ENCODE results near the gene DMAC2L.

The DMAC2L gene

GRCh38 chr14:50285861-50286260 lies 26.3 kb upstream of the DMAC2L start:
- no peak for DNase-seq (ENCODE audit: low spot score)
- Histone ChIP-seq H3K4me3 (no peak overlapping the region), H3K27ac (no peak overlapping the region)
- no peak for TF ChIP-seq CTCF (IDR thresholded peaks at IDR 0.05)

GRCh38 chr14:50288146-50288545 lies 24.0 kb upstream of the DMAC2L start:
- TF ChIP-seq CTCF (IDR thresholded peaks at IDR 0.05): no peak
- H3K27ac ChIP-seq: no peak overlapping the region
- DNase-seq (ENCODE audit: low spot score): no peak
- no peak overlapping the region for H3K4me3 ChIP-seq

- Histone ChIP-seq H3K27ac (no peak overlapping the region), H3K4me3 (no peak overlapping the region)
- no peak for TF ChIP-seq CTCF (IDR thresholded peaks at IDR 0.05)
- no peak for DNase-seq (ENCODE audit: low spot score)
Measured at GRCh38 chr14:50290306-50290705, 21.8 kb upstream of the DMAC2L start.

GRCh38 chr14:50299585-50299984 lies 12.5 kb upstream of the DMAC2L start:
- no peak for TF ChIP-seq CTCF (IDR thresholded peaks at IDR 0.05)
- DNase-seq (ENCODE audit: low spot score): no peak
- Histone ChIP-seq H3K4me3 (no peak overlapping the region), H3K27ac (no peak overlapping the region)

- Histone ChIP-seq H3K4me3 (no peak overlapping the region), H3K27ac (no peak overlapping the region)
- TF ChIP-seq CTCF (IDR thresholded peaks at IDR 0.05): no peak
- DNase-seq (ENCODE audit: low spot score): no peak
Measured at GRCh38 chr14:50301914-50302313, 10.2 kb upstream of the DMAC2L start.

GRCh38 chr14:50303744-50304471 lies 8.2 kb upstream of the DMAC2L start:
- DNase-seq (ENCODE audit: low spot score): no peak

More at GRCh38 chr14:50303744-50304471, 8.2 kb upstream of the DMAC2L start:
- TF ChIP-seq CTCF (IDR thresholded peaks at IDR 0.05): no peak
- H3K27ac ChIP-seq: no peak overlapping the region
- H3K4me3 ChIP-seq: no peak overlapping the region

Measured in coronary artery (tissue), 2 donors.